Neural cell (in vitro differentiated cells): ENCODE measurements around the gene DAD1.

Source experiments
- MXI1 ChIP-seq: fragments of 450-650 bp; conservative IDR thresholded peaks from 2 replicates; pipeline ENCODE4 v1.6.1; 2014; ENCODE audit warnings: antibody characterized with exemption, mild to moderate bottlenecking; ENCODE audit not compliant: poor library complexity, severe bottlenecking
- REST ChIP-seq: IDR thresholded peaks from 2 replicates; pipeline ENCODE4 v1.6.1; 2012; ENCODE audit warnings: borderline replicate concordance

- no peak for TF ChIP-seq REST
- TF ChIP-seq MXI1 = no peak
Observed at GRCh38 chr14:22532345-22533056, 56.5 kb downstream of the DAD1 start.
